Gastroesophageal sphincter (tissue), 3 donors: Measurements from ENCODE around the gene PRH2.

Experiments
- EP300 ChIP-seq: sonication (generic); formaldehyde crosslinking; IDR thresholded peaks from one replicate; pipeline ENCODE4 v1.6.1; 2017; ENCODE audit warnings: antibody characterized with exemption, mild to moderate bottlenecking
- POLR2A ChIP-seq, 2 donors: fragments of 450-650 bp; IDR thresholded peaks; one replicate each; pipeline ENCODE4 v1.6.1; 2017; ENCODE audit warnings: antibody characterized with exemption in 2 of 2, mild to moderate bottlenecking in 2 of 2, moderate library complexity in 1 of 2
- POLR2AphosphoS5 ChIP-seq: sonication (generic); formaldehyde crosslinking; IDR thresholded peaks from one replicate; pipeline ENCODE4 v1.6.1; 2017; ENCODE audit warnings: antibody characterized with exemption
- TF ChIP-seq, protein P1 (sequence below), 4 experiments: fragments of 200-600 bp in 2 of 4; fragments of 450-650 bp in 2 of 4; sonication (generic) in 1 of 4; IDR thresholded peaks; one replicate each; pipeline ENCODE4 v1.5.1; 2017 to 2019; ENCODE audit warnings: antibody characterized with exemption in 4 of 4, mild to moderate bottlenecking in 2 of 4, moderate library complexity in 2 of 4

DNA sequence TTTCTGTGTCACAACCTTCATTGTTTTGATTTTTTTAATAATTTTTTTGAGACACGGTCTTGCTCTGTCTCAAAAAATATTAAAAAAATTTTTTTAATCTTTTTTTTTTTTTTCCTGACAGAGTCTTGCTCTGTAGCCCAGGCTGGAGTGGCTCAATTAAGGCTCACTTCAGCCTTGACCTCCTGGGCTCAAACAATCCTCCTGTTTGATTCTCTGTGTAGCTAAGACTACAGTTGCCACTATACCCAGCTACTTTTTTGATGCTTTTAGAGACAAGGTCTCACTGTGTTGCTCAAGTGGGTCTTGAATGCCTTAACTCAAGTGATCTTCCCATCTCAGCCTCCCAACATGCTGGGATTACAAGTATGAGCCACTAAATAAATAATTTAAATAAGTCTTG lies 9.2 kb upstream of the PRH2 start:
- TF ChIP-seq, protein P1, sequence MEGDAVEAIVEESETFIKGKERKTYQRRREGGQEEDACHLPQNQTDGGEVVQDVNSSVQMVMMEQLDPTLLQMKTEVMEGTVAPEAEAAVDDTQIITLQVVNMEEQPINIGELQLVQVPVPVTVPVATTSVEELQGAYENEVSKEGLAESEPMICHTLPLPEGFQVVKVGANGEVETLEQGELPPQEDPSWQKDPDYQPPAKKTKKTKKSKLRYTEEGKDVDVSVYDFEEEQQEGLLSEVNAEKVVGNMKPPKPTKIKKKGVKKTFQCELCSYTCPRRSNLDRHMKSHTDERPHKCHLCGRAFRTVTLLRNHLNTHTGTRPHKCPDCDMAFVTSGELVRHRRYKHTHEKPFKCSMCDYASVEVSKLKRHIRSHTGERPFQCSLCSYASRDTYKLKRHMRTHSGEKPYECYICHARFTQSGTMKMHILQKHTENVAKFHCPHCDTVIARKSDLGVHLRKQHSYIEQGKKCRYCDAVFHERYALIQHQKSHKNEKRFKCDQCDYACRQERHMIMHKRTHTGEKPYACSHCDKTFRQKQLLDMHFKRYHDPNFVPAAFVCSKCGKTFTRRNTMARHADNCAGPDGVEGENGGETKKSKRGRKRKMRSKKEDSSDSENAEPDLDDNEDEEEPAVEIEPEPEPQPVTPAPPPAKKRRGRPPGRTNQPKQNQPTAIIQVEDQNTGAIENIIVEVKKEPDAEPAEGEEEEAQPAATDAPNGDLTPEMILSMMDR (IDR thresholded peaks at IDR 0.05), result no peak
- TF ChIP-seq POLR2A (IDR thresholded peaks at IDR 0.05) (no peak), EP300 (no peak), POLR2AphosphoS5 (no peak)
